Measurements from ENCODE around the gene NCOA7.
"Not testable (repeated sequence)": the region's sequence is repeated elsewhere in the genome, so short reads cannot be mapped to it uniquely, and the experiment has no call there.

The NCOA7 gene

DNA sequence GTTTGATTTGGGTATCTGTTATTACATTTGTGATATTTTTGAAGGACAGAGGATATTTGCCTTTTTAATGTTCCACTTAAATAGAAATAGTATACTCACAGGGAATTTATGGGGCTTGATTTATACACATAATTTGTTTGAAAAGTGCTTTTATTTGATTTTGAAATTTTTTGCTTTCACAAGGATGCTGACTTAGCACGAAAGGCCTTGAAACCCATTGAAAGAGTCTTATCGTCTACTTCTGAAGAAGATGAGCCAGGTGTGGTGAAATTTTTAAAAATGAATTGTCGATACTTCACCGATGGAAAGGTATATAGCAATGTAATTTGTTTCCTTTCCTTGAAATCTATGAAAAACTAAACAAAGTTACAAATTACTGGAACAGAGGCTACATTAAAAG is 91.5 kb downstream of the NCOA7 start:
- no peak for DNase-seq

GRCh38 chr6:125884634-125885371 is 94.0 kb downstream of the NCOA7 start:
- no peak for DNase-seq

- DNase-seq, result no peak
Measured at GRCh38 chr6:125886021-125886420, 95.3 kb downstream of the NCOA7 start.

DNA sequence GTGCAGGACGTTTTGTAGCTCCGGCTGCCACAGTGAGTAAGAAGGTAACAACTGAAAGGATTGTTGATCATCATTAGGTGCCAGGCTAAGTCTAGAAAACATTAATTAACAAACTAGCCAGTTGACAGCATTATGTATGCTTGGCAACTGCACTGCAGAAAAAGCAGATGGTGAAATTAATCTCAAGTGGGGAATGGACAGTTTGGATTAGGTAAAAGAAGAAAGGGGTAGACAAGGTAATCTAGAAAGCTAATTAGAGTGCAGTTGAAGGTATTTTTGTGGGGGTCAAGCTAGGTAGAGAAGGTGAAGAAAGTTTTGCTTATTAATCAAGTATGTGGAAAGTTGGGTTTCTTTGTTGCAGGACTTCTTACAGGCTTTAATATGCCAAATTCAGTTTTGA is 96.2 kb downstream of the NCOA7 start:
- no peak for DNase-seq

DNA sequence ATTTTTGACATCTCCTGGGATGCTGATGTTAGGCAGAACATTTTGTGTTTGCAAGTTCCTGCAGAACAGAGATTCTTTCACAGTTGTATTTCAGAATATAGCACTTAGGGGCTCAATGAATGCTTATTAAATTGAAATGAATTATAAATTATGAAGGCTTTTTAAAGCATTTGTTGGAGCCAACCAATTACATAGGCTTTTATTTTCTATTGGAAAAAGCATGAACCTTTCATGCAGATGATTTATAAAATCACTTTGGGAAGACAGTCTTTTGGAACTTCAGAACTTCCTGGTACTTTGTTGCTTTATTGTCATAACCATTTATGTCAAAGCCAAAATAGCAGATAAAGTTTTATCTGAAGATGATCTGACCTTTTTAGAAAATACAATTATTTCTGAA is 96.6 kb downstream of the NCOA7 start:
- DNase-seq, result no peak

DNA sequence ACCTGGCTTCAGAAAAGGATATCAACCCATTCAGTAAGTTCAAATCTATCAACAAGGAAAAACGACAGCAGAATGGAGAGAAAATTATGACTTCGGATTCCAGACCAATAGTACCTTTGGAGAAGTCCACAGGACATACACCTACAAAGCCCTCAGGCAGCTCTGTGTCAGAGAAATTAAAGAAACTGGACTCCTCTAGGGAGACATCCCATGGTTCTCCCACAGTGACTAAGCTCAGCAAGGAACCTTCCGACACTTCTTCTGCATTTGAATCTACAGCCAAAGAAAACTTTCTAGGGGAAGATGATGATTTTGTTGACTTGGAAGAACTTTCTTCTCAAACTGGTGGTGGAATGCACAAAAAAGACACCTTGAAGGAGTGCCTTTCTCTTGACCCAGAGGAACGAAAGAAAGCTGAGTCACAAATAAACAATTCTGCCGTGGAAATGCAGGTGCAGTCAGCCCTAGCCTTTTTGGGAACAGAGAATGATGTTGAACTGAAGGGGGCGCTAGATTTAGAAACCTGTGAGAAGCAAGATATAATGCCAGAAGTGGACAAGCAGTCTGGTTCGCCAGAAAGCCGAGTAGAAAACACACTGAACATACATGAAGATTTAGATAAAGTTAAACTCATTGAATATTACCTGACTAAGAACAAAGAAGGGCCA is 98.4 kb downstream of the NCOA7 start:
- no peak for DNase-seq

DNA sequence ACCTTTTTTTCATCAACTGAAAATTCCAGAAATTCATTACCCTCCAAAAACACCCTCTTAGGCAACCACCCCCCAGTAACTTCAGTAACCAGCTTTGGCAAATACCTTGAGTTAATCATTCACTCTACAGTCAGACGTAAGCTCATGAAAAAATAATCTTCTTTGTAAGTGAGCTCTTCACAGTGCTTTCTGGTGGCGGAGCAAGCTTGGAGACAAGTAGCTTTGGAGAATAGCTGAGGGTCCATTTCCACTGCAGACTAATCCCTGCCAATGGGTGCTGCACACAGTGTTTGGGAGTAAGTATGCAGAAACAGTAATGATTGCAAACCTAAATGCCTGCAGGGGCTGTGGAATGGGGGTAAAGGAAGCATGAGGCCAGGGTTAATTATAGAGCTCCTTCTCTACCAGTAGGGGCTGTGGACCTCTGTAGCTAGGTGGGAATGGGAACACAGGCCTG is 109.0 kb downstream of the NCOA7 start:
- DNase-seq, result no peak

GRCh38 chr6:125904871-125905270 is 114.1 kb downstream of the NCOA7 start:
- no peak for DNase-seq

DNA sequence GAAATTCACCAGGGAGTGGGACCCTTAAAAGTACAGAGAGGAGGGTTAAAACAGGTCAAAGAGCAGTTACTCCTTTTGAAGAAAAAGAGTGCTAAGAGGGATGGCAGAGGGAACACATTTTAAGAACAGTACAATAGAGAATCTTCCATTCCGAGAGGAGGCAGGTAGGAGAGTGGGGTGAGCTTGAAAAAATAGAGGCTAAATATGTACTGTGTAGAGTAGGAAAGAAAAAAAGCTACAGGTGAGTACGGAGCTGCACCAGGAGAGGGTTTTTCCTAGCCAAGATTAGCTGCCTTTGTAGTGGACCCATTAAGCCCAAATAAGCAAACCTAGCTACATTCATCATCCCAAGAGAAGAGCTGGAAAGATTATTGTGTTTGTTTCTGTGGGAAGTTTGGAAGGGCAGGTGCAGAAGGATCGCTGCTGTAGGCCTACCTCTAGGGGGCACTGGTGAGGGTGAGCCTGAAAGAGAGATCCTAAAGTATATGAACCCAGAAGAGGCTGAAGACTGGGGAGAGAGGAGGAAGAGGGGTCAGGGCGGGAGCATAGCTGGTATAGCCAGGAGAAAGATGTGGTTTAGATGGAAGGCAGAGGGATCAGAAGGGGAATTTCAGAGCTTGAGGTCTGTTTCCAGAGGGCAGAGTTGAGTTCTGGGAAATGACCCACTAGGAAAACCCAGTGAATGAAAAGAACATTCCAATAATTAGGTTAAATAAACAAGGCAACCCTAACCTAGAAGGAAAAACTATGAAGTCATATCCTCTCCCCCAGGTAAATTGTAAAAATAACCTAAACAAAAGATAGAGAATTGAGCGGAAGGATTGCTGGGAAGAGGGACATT is 115.6 kb downstream of the NCOA7 start:
- no peak for DNase-seq

GRCh38 chr6:125910527-125910926 is 119.8 kb downstream of the NCOA7 start:
- no peak for DNase-seq

DNA sequence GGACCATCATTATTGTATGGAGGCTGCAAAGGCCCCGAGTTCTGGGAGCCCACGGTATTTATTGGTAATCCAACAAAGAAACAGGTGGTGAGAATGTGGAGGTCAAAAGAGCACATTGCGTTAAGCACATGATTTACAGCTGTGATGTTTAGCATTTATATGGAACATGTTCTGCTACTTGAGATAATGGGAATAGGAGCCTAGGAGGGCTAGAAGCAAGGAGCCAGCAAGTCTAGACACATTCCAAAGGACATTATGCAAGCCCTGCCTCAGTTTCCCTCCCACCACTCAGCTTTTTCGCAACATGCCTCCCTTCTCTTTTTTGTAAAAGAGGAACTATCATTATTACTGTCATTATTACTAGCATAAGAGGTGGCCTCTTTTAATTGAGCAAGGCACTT is 120.3 kb downstream of the NCOA7 start:
- not testable (repeated sequence) for DNase-seq

DNA sequence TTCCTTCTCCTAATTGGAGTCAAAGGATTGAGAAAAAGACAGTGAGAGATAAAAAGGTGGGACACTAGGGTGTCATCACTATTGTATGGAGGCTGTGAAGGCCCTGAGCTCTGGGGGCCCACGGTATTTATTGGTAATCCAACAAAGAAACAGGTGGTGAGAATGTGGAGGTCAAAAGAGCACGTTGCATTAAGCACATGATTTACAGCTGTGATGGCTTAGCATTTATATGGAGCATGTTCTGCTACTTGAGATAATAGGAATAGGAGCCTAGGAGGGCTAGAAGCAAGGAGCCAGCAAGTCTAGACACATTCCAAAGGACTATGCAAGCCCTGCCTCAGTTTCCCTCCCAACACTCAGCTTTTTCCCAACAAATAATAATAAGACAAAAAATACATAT is 121.7 kb downstream of the NCOA7 start:
- not testable (repeated sequence) for DNase-seq

DNA sequence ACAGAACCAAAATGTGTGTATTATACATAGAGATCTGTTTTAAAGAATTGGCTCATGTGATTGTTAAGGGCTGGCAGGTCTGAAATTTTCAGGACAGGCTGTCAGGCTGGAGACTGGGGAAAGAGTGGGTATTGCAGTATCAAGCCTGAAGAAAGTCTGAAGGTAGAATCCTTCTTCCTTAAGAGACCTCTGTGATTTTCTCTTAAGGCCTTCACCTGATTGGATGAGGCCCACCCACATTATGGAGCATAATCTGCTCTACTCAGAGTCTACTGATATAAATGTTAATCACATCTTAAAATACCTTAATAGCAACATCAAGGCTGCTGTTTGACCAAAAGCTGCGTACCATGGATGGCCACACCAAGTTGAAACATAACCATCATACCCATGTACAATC is 122.4 kb downstream of the NCOA7 start:
- no peak for DNase-seq

- no peak for DNase-seq
Measured at GRCh38 chr6:125913864-125914351, 123.1 kb downstream of the NCOA7 start.

GRCh38 chr6:125918230-125918629 is 127.5 kb downstream of the NCOA7 start:
- no peak for DNase-seq

DNA sequence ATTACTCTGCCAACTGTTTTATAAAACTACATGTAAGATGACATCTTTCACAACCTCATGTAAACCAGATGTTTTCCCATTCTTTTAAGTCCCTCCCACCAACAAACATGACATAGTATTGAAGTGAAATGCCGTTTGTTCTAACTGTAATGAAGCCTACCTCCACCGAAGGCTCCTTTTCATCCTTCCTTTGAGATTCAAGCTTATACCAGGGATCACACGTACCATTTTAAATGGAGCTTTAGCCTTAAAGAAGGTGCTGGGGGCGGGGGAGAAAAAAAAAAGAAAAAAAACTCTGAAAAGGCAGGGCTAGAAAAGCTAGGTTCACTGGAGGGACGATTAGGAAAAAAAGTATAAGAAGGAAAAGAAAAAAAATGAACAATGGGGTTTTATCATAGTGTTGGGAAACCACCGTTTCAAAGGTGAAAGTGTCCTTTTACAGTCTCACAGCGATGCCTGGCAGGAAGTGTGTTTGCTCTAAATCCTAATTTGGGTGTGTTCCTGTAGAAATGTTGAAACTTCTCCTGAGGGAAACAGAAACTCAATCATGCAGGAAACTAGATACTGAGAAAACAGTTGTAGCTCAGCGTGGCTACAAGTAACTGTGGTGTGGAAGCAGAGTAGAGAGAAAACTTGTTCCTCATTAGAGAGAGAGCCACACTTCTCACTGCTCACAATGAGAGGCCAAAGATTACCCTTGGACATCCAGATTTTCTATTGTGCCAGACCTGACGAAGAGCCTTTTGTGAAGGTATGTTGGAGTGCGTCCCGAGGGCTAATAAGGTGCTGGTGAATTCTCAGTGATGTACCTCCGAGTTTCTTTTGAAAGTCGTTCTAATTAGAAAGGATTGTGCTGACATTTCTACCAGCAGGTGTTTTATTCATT is 128.2 kb downstream of the NCOA7 start:
- peak; percentile 18 for DNase-seq

- no peak for DNase-seq
Measured at GRCh38 chr6:125919618-125920017, 128.9 kb downstream of the NCOA7 start.

GRCh38 chr6:125922322-125922860 is 131.6 kb downstream of the NCOA7 start:
- DNase-seq, result no peak

DNA sequence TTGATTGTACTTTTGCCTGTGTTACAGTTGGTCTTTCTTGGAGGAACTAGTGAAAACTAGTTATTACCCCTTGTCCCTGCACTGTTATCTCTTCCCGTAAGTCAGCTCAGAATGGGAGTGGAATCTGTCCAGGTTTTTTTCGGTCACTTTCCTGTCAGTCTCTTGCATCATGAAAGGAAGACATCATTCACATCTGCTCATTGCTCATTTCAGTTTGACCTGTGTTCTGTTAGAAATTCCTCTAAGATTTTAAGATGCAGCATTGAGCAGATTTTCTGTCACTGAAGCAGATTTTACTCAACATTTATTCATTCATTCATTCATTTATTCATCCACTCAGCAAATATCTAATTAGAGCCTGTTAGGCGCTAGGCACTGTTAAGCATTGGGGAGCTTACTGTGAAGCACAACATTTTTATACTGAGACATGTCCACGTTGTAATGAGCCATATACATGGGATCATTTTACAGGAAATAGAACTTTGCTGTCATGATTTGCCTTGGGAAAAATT is 132.7 kb downstream of the NCOA7 start:
- no peak for DNase-seq

GRCh38 chr6:125924169-125924568 is 133.4 kb downstream of the NCOA7 start:
- DNase-seq, result no peak

GRCh38 chr6:125924697-125925358 is 134.1 kb downstream of the NCOA7 start:
- DNase-seq, result no peak
